ENCODE measurements around the gene PDE2A.

PDE2A gene

DNA sequence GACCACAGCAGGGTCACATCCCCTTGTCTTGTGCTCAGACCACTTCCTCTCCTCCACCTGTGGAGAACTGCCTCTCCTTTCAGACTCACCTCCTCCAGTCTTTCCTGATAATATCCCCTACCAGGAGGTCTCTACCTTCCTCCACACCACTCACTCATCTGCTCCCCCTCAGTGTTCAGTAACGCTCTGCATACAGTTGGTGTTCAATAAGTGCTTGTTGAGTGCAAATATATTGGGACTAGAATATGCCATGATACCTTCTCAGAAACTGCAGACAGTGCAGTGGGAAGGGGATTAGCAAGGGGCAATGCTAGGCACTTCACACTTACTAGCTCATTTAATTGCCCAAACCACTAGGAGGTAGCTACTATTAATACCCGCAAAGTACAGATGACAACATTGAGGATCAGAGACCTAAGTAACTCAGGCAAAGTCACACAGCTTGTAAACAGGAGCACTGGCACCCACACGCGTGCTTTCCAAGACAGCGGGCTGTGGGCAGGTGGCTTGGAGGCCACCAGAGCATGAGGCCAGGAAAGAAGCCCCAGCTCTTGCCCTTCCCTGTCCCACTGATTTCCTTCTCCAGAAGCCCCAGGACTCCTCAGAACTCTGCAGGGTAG, 8.1 kb upstream of the PDE2A start:
- no peak for DNase-seq

DNA sequence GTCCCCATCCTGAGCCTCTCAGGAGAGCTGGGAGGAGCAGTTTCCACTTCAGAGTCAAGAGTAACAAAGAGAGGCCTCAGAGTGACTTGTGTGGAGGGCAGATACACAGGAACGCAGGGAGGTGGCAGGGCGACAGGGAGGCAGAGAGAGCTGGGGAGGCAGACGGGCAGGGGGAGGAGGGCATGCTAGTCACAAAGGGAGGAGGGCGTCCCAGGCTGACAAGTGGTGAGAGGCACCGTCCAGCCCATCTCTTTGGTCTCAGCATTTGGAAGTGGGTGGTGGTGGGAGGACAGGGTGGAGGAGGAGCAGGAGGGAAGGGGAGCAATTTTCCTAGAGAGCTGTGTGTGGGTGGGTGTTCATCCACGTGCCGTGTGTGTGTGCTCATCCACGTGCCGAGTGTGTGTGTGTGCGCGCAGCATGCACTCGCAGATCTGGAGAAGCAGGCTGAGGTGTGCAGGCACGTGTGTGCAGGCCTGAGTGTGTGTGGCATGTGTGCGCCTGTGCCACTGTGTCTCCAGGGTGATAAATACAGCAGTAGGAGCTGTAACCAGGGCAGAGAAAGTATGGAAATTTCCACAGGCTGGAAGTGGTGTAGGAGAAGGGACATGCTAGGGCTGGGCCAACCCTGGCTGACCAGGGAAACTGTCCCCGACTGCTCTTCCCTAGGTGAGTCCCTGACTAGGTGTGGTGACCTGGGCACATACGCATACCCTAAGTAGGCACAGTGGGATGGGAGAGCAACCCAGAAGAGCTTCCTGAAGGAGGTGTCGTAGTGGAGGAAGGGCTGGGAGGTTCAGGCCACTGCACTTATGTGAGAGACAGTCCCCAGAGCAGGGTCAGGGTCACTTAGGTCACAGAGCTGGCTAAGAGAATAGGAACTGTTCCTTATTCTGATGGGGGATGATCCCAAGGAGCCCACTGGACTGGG, 7.3 kb upstream of the PDE2A start:
- no peak for DNase-seq

DNA sequence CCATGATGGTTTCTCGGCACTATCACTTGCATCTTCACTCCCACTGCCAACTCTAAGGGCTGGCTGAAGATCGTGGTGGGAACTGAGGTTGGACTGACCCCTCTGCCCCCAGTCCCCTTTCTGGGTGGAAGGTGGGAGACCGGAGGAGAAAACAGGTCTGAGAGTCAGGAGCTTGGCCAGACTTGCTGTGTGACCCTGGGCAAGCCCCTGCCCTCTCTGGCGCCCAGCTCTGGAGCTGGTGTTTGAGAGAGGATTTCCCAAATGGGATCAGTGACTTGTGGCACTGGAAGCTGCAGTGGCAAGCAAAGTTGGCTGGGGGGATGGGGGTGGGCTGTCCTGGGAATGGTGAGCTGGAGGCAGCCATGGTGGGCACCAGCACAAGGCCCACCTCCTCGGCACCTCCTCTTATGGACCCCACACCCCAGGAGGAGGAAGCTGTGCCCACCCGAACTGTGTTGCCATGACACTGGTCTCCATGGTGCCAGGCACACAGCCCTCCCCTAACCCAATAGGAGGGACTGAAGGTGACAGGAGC, 6.5 kb upstream of the PDE2A start:
- no peak for DNase-seq

DNA sequence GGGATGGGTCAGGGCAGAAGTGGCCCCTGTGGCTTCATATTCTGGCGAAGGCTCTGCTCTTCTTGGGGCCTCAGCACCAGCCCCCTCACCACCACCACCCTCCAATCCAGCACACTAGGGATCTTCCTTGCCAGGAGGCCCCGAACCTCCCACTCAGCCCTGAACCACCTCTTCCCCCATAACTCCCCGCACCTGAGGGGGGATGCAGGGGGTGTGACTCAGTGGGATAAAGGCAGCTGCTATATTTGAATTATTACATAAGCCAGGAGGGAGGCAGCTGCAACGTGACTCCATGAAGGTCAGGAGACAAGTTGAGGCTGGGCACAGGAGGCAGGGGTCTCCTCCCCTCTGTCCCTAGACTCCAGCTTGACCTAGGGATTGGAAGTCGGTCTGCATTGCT, 5.6 kb upstream of the PDE2A start:
- no peak for DNase-seq

GRCh38 chr11:72678524-72678923, 4.3 kb upstream of the PDE2A start:
- no peak for DNase-seq

DNA sequence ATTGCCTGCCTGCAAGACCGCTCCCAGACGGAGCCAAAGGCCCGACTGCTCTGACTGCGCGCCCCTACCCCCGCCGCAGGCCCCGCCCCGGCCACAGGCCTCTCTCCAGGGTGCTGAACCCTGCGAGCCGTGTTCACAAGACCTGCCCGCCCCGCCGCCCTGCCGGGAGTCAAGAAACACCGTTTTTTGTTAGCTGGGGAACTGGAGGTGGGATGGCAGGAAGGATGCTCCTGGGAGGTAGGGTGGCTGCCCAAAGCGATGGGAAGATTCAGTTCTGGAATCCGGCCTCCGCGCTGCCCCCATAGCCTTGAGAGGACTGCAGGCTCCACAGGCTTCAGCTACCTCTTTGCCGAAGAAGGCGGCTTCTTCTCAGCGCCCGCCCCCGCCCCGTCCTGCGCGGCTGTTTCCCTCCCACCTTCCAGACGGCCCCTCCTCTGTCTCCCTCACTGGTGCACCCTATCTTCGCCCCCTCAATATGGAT, 2.7 kb upstream of the PDE2A start:
- DNase-seq, result no peak

- DNase-seq, result no peak
Observed at GRCh38 chr11:72675221-72675620, 999 bp upstream of the PDE2A start.

DNA sequence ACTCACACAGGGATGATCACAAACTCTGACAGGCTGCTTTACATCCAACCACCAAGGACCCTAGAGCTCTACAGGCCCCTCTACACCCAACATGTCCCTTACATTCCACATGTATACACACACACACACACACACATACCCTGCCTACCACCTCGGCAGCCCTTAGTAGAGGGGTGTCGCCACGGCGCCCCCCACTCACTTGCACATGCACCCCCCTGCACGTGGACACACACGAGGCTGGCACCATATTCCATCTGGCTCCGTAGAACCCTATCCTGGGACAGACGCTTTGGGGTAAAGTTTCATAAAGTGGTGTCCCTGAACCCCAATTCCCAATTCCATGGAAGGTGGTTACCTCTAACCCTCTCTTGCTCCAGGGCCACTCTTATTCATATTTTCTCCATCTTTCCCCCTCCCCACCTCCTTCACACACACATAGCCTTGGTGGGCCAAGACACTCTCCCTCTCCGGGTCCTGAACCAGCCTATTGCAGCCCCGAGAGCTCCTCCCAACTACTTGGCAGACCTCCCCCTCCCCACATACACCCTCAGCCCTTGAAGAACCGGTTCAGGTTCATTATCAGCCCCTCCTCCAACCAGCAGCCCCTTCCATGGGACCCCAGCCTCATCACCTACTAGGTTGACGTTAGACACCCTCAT, 809 bp downstream of the PDE2A start:
- no peak for DNase-seq

GRCh38 chr11:72672597-72673238, 1.5 kb downstream of the PDE2A start:
- DNase-seq, result no peak

DNA sequence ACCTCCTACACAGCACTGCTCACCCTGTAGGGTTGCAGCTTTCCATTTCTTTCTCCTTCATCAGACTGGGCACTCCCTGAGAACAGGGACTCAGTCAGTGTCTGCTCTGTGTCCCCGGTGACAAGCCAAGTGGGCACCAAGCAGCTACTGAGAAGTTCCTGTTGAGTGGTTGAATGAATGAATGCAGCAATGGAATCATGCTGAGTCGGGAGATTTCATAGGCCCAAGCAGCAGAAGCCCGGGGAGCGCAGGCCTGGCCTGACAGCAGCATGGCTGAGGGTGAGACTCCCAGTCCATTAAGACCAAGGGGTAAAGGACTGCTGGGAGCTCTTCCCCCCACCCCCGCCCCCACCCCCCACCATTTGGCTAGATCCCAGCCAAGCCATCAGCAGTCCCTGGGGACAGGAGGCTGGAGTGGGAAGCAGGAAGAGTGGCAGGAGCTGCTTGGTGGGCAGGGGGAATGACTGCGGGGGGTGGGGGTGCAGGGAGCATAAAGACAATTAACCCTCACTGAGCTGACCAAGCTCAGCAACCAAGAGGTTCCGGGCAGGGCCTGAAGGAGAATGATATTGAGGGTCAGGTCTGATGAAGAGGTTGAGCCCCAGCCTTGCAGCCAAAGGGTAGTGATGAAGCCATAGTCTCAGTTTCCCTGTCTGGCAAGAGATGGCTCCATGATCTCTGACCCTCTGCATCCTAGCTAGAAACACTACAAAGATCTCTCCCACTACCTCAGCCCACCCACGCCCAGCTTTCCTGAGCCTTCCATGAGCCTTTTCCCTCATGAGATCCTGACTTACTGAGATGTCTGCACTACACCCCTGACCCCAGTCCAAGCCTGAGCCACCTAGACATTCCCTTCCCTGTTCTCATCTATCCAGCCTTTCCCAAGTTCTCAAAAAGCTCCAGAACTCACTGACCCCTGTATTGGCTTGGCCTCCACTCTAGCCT, 2.8 kb downstream of the PDE2A start:
- no peak for DNase-seq

GRCh38 chr11:72670041-72670440, 4.2 kb downstream of the PDE2A start:
- DNase-seq, result no peak

DNA sequence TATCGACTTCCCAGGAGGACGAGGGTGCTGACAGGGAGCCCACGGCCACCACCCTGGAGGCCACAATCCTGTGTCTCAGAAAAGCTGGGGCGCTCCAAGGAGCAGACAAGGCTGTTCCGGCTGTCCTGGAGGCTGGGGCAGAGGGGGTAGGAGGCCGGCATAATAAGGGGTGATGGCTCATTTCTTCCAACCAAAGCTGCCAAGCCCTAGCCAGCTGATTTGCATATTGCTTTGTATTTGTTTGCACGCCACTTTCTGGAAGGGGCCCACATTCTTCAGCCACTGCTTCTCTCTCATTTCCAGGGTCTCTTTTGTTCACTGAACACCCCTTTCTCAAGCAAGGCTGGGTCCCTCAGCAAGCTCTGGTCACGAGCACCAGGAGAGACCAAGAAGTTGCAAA, 4.7 kb downstream of the PDE2A start:
- DNase-seq, result no peak

DNA sequence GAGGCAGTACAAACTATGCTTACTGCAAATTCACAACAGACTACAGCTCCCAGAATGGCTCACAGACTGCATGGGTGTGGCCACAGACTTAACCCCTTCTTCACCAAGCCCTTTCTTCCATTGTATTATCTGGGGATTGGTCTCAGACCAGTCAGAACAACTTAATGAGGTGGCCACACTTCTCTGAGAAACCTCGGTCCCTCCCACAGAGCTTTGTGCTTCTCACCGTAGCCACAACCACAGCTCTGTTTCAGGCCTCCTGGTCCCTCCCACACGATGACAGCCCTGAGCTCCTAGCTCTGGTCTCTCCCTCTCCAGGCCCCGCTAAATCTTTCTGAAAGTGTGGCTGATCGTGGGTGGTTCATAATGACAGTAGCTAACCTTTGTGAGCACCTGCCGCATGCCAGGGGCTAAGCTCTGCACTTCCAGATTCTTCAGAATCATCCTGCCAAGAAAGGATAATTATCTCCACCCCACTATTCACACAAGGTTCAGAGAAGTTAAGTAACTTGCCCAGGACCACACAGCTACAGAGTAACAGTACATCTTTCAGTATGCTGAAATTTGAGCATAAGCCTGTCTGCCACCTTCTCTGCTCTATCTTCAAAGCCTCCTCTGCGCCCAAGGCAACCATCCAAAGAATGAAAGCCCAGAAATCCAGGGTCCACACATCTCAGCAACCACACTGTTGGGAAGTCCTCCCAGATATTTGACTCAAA, 5.4 kb downstream of the PDE2A start:
- no peak for DNase-seq

GRCh38 chr11:72665911-72666472, 8.2 kb downstream of the PDE2A start:
- DNase-seq, result no peak

DNA sequence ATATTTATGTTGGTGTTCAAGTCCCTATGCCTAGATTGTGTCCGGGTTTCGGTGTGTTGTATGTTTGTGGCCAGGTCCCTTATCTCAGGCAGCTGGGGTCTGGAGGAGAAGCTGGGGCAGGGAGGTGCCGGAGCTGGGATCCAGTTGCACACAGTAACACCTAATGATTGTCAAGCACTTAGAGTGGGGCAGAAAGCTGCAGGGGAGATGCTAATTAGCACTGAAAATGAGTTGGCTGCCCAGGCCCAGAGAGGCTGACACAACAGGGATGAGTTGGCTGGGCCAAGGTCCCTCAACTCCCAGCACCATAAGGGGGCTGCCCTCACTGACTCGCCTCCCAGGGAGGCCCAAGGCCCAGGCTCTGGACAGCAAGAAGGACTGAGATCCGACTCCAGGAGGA, 12.2 kb downstream of the PDE2A start:
- DNase-seq, result no peak

GRCh38 chr11:72661486-72661885, 12.7 kb downstream of the PDE2A start:
- DNase-seq, result no peak

- DNase-seq, result no peak
Observed at GRCh38 chr11:72658989-72659640, 15.1 kb downstream of the PDE2A start.

- DNase-seq, result no peak
Observed at GRCh38 chr11:72657411-72658100, 16.7 kb downstream of the PDE2A start.

DNA sequence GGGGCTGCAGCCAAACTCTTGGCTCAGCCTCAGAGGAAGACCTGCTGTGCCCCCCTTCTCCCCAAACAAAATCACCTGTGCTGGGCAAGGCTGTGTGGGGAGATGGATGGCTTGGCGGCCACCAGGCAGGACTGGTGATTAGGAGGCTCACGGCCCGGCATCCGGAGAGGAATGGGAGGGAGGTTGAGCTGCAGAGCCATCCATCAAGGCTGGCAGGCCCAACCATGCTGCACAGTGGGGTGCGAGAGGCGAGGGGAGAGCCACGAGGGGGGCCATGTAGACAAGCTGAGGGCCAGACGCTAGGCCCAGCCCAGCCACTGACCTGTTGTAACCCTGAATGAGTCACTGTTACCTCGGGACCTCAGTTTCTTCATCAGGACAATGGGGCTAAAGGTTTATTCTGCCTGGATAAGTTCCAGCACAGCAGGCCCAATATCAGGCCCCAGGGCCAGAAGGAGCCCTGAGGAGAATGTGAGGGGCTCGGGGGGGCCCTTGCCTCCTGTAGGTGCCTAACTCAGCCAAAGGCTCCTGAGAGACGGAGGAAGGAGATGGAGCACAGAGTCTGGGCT, 18.2 kb downstream of the PDE2A start:
- no peak for DNase-seq

Data from SHP77 treated with DMSO at 0.1 percent for 48 hours (cell line).